Measurements from ENCODE around the gene PRPF40A.
A peak's percentile ranks its signal among the peaks of the same experiment; 100 is the strongest.

The PRPF40A gene

DNA sequence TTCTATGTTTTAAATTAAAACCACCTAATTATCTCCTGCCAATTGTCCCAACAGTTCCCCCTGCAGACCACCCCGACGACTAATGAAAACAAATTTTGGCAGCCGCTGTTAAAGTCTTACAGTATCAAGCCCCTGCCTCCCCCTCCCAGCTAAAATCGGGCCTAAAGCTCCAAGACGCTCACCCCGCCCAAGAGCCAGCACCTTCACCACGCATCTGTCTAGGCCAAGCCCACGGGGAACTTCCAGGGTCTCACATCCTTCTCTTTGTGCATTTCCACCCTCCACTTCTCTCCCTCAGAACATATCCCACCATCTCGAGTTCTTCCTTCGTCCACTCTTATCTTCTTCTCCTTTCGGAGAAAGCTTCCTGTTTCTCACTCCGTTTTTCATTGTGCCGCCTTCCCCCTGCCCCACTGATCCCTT lies 445 bp downstream of the PRPF40A start:
- DNase-seq = peak in 4 of 5 donors; percentile 13 to 22 (median 16)

DNA sequence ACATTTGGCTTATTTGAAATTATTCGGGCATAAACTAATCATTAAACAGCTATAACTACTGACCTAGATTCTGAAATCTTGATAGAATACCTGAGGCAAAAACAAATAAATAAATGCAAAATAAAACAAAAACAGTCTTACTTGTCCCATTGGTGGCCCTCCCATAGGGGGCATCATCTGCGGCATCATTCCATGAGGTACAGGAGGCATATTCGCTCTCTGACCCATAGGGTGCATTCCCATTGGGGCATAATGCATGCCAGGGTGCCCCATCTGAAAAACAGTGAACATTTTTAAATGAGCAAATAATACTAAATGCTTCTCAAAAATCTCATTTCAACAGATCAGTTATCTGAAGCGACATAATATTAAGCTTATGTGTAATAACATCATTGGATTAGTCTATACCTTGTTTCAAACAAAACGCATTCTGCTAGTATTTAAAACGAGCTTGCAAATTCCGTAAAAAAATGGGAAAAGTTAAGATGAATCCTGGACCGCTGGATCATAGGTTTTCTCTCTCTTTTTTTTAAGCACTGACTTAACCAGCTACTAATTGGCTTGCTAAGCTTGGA lies 1.3 kb downstream of the PRPF40A start:
- DNase-seq = peak in 2 of 5 donors; percentile 8 to 34

DNA sequence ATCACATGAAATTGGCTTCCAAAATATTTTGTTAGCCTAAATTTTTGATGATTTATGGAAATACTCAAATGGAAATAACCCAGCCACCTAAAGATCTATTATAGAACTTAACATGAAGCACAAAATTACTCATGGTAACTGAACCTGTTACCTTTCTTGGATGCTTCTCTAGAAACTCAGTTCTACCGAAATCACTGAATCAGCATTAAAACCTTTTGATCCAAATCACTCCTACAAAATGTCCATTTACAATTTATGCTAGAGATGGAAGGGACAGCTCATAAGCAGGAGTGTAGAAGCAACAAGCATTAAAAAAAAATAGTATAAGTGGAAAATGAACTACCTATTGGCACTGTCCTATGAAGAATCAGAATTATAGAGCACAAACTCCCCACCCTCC lies 2.1 kb downstream of the PRPF40A start:
- no peak for DNase-seq

DNA sequence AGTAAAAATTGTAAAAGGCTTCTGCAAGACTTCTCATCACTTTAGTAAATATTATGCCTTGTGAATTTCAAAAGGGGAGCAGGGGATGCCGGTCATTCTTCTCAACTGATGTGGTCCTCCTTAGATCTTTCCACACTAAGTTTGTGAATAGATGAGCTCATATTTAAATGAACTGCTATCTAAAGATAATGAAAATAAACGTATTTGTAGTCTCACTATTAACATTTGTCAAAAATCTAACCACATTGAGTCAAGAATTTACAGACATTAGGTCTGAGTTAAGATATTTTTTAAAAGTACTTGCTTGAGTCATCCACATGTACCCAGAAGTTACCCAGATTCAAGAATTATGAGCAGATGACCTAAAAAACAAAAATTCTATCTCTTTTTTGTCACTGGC lies 6.5 kb downstream of the PRPF40A start:
- DNase-seq = no peak

DNA sequence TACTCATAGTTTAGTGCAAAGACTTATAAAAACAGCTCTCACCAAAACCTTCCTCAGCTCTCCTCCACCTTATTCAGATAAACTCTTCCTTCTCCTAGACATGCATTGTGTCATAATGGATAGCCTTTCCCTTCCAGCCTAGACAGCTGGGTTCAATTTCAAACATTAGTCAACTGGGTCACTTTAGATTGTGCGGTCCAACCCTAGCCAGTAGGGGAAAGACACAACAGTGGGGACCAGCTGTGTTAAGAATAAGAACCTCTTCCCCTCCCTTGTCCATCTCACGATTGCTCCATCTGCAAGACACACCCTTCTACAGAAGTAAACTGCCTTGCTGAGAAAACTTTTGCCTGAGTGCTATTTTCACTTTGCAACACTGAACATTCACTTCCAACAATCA lies 8.5 kb downstream of the PRPF40A start:
- no peak for DNase-seq

DNA sequence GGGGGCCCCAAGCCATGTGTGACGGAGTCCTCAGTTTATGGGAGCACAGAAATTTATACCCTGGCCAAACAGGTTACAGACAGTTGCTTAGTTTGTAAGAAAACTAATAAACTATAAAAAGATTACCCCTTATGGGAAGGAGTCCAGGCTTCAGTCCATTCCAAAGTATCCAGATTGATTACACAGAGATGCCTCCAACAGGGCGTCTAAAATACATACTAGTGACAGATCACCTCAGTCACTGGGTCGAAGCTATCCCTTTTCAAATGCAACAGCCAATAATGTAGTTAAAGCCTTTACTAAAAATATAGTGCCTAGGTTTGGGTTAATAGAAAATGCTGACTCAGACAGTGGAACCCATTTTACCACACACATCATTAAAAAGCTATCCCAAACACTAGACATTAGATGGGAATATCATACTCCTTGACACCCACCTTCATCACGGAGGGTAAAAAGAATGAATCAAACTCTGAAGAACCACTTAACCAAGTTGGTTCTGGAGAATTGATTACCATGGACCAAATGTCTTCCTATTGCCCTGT lies 10.7 kb downstream of the PRPF40A start:
- DNase-seq = no peak

DNA sequence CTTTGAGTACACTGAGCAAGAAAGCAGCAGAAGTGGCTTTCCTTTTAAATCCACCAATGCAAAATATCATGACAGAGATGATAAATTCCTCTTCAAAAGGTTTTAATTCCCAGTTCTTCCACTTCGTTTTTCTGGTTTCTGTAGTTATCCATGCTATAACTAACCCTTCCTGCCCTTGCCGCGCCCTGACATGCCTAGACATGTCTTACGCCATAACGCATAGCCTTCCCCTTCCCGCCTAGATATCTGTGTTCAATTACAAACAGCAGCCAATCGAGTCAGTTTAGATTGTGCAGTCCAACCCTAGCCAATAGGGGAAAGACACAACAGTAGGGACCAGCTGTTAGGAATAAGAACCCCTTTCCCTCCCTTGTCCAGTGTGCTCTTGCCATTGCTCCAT lies 16.1 kb downstream of the PRPF40A start:
- DNase-seq = no peak

DNA sequence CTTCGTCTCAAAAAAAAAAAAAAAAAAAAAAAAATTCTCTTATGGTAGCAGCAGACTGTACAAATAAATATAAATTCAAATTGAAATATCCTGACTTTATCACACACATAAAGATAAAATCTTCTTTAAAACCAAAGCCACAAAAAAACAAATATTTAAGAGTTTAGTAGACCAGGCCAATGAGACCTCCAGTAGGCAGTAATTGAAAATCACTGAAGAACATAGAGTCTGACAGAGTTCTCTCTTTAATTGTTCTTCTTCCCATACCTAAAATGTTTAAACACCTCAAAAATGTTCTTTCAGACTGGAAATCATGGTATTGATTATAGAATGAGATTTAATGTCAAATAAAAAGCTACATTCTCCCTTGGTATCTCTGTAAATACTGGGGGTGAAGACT lies 20.8 kb downstream of the PRPF40A start:
- DNase-seq = no peak

DNA sequence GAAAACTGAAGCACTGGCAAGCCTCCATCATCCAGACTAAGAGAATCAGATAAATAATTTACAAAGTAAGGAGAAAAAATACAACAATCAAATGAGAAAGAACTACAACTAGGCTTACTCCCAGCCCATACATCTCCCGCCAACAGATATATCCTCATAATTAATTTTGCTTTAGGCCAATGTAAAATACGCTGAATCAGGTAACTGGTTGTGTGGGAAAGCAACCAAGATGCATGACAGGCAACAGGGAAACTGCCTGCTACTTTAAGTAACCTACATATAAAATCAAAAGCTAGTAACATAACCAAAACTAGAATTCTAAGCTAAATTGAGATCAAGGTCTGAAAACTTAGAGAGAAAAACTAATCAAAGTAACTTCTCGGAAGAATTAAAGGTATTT lies 21.5 kb downstream of the PRPF40A start:
- no peak for DNase-seq

DNA sequence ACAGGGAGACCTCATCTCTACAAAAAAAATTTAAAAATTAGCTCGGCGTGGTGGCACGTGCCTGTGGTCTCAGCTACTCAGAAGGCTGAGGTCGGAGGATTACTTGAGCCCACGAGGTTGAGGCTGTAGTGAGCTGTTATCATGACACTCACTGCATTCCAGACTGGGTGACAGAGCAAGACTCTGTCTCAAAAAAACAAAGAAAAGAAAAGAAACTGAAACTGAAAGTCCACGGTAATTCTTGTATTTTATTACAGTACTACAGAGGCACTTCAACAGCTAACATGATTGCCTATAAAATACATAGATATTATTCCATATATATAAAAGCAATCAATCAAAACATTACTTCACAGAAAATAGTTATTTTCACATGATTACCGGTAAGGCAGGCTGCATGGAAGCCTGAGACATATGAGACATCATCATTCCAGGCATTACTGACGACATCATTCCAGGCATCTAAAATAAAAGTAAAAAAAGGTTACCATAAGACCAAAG lies 23.1 kb downstream of the PRPF40A start:
- DNase-seq = peak in 2 of 5 donors; percentile 2 to 56

DNA sequence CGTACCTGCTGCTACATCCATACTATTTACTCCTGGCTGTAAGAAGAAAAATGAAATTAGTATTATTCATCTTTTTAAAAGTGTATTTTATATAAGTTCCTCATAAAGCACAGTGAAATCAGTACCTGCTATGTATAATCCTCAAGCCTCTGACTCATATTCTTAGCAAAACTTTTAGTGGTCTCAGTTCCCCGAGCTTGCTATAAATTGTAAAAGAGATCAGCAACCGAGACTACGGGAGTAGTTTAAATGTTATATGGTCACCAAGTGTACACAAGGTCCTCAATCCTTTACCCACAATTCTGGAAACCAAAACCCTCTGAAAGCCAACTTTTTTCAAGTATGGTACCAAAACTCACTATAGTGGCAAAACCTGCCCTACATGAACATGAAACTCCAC lies 24.2 kb downstream of the PRPF40A start:
- DNase-seq = peak in 1 of 5 donors; percentile 46

DNA sequence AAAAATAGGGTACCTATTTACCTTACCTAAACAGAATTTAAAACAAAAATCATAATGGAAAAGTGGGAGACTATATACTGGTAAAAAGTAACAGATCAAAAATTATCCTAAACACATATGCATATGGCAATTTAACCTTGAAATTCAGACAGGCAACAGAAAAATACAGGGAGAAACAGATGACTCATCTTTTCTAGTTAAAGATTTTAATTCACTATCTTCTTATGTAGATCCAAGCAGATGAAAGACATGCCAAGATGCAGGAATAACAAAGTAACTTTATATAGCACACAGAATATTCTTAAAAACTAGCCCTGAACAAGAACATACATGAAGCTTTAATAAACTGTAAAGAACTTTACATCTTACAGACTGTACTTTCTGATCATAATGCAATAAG lies 30.9 kb downstream of the PRPF40A start:
- DNase-seq = no peak

DNA sequence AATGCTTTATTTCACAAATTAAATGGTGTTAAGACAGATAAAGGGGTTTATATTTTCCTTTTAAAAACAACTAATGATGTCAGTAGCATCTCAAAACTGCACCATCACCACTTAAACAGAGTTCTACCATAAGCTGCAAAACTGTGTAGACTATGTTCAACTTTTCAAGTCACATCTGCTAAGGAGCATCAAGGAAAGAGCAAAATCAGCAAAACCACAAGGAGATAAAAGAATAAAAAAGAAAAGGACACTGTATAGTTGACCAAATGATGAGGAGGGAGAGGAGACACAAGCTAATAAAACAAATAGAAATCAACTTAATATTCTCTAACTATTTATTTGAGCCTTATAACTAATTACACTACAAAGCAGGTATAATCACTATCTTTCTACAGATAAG lies 33.9 kb downstream of the PRPF40A start:
- no peak for DNase-seq

DNA sequence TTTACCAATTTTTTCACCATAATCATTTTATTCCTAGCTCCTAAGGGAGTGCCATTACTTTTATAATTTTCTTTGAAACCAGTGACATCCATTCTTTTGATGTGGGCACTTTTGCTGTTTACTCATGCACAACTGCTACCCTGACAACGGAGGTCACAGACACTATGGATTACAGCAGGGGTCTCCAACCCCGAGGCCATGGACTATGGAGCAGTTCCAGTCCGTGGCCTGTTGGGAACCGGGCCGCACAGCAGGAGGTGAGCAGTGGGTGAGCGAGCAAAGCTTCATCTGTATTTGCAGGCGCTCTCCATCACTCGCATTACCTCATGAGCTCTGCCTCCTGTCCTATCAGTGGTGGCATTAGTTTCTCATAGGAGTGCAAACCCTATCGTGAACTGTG lies 34.6 kb downstream of the PRPF40A start:
- no peak for DNase-seq

DNA sequence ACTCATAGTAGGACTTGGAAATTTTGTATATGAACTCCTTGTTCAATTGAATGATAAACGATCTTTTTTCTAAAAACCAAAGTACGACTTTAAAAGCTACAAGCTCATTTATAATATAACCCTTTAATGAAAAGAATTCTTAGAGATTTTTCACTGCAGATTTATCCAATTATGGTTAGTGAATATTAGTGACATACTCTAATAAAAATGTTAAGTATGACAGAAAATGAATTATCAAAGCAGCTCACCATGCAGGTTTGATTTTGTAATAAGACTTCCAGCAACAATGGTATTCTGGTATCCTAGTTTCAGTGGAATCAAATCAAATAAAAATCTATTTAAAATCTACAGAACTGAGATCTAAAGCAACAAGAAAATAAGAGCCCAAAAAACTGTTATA lies 38.5 kb downstream of the PRPF40A start:
- no peak for DNase-seq

DNA sequence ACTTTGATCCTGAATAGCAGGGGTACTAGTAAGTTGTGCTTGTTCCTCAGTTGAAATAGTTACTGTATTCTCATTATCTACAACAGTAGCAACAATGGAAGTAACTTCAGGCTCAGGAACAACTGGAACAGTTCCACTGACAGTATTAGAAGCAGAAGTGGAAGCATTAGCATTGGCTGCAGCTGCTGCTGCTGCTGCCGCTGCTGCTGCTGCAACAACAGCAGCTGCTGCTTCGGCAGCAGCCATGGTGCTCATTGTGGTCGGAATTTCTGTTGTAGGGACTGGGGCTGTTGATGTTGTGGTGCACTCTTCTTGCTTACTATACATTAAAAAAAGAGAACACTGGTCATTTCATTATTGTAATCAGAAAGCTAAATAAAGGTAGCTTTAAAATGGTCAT lies 40.8 kb downstream of the PRPF40A start:
- no peak for DNase-seq

DNA sequence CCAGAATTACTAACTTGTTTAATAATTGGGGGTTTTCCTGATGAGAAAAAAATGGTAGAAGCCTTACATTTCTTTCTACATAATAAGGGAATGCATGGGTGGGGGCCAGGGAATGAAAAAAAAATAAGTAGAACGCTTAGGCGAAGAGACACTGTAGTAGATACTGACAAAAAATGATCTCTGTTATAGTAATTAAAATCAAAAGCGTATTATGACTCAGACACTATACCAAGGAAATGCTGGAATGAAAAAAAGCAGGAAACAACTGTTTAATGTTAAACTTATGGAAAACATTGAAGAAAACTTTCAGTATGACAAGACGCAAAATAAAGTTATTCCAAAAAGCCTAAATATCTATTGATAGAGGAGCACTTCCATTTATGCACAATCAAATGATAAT lies 42.9 kb downstream of the PRPF40A start:
- DNase-seq = no peak

DNA sequence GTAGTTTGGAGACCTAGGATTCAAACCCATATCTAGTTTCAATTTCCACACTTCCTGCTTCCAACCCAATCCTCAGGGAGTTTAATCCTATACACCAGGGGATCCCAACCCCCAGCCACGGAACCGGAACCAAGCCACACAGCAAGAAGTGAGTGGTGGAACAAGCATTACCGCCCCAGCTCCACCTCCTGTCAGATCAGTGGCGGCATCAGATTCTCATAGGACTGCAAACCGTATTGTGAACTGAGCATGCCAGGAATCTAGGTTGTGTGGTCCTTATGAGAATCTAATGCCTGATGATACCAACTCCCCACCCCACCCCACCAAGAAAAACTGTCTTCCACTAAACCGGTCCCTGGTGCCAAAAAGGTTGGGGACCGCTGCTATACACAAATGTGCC lies 52.5 kb downstream of the PRPF40A start:
- no peak for DNase-seq

DNA sequence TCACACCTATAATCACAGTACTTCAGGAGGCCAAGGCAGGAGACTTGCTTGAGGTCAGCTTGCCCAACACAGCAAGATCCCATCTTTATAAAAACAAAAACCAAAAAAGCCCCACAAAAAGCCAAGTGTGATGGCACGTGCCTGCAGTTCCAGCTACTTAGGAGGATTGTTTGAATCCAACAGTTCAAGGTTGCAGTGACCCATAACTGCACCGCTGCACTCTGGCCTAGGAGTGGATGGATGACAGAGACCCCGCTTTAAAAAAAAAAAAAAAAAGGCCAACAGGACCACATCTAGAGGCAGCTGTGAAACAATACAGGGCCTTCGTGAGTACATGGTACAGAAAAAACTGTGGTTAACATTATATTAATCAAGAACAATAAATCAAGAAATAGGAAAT lies 56.2 kb downstream of the PRPF40A start:
- no peak for DNase-seq

DNA sequence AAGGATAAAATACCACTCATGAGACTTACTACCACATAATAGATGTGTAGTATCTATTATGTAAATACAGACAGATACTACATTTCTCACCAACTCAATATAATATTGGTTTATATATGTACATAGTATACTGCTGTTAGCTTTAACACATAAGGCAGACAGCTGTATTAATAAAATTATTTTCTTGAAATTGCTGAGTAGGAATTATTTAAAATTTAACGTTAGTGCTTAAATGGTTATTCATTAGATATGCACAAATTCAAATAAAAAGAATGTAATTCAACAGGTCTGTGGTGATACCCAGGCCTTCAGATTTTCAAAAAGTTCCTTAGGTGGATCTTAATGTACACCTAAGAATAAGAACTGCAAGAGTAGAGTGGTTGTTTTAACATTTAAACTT lies 59.0 kb downstream of the PRPF40A start:
- DNase-seq = no peak

DNA sequence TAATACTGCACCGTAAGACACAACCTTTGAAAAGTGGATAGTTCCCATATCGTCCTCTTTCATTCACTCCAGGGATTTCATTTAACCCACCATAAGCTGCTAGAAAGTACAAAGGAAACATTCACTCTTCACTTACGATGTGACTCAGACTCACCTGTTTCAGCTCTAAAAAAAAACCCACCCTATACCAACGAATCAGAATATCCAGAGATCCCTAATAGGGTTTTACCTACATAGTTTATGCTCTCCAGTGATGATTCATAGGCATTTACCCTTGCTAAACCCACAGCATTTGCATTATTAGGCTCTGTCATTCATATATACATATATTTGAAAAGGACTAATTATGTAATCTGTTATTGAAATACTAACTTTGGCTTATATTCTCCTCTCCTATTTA lies 60.2 kb downstream of the PRPF40A start:
- no peak for DNase-seq

DNA sequence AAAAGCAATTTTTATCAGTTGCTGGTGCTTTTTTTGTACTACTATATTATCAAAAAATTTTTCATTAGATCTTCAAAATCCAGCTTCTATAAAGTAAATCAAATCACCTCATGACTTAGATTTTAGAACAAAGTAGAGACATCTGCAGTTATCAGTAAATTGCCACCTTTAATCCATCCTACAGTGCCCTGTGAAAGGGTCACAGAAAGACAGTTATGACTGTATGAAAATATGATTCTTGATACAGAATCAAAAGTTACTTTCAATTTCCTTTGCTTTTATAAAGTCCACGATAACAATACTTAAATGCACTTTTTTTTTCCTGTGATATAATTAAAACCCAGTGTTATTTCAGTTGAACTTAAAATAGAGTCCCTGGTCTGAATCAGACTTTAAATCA lies 61.4 kb downstream of the PRPF40A start:
- no peak for DNase-seq

DNA sequence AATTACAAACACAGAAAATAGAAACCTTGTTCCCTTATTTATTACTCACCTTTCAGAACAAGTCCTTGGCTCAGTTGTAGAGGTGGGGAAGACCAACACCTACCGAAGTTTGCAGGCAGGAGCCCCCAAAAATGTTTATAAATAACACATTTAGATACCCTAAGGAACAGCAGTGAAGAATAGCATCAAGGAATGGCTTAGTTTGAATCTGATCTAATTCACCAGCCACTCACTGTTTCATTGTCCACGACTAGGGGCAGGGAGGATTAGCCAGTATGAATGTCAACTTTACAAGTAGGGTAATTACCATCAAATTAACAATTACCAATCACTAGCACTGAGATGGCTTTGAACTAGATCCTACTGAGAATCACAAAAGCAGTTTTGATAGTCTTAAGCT lies 65.4 kb downstream of the PRPF40A start:
- no peak for DNase-seq

DNA sequence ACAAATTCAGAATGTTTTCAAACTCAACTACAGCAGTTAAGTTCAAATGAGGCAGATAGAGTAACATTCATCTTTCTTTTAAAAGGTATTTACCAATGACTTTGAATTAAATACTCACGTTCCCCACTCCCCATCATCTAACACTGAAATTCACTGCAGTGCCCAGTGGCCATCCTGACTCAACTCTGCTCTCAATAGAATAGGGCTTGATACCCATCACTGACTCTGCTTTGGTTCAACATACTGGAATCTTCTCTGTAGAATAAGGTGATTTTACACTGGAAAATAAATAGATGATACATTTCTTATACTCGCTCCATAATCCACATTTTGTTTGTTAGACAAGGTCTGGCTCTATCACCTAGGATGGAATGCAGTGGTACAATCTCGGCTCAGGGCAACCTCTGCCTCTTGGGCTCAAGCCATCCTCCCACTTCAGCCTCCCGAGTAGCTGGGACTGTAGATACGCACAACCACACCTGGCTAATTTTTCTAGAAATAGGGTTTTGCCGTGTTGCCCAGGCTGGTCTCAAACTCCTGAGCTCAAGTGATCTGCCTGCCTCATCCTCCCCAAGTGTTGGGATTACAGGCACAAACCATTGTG lies 66.4 kb downstream of the PRPF40A start:
- DNase-seq = no peak

DNA sequence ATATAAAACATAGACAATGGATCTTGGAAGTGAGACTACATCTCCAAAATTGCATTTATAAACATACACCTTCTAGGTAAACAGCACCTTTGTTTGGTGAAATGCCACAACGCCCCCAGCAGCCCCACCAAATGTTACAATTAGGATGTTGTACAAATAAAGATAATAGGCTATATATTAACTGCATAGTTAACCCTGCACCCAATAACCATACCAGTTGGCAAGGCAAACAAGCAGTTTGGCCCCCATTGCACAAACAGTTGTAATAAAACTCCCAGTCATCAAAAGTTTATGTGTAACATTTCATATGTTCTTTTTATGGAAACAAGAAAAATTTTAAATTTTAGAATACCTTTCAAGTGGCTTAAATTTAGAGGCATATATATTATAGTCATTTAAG lies 67.3 kb downstream of the PRPF40A start:
- no peak for DNase-seq
